Activated CD8-positive, alpha-beta memory T cell treated with anti-CD3 and anti-CD28 coated beads for 48 hours (primary cell): ENCODE results near the gene NUDT16L1.

Experiments
- DNase-seq, 3 experiments: peaks; one replicate each; pipeline ENCODE4 v3.0.0-alpha.2; 2020; ENCODE audit warnings: low read depth in 2 of 3, low spot score in 2 of 3

The NUDT16L1 gene

GRCh38 chr16:4682084-4682591 lies 11.2 kb upstream of the NUDT16L1 start:
- DNase-seq = no peak

- DNase-seq = no peak
Measured at GRCh38 chr16:4682616-4683254, 10.6 kb upstream of the NUDT16L1 start.

GRCh38 chr16:4683255-4684057 lies 9.9 kb upstream of the NUDT16L1 start:
- DNase-seq = no peak

GRCh38 chr16:4684058-4684715 lies 9.2 kb upstream of the NUDT16L1 start:
- no peak for DNase-seq

GRCh38 chr16:4684763-4685162 lies 8.6 kb upstream of the NUDT16L1 start:
- no peak for DNase-seq

GRCh38 chr16:4685292-4685691 lies 8.1 kb upstream of the NUDT16L1 start:
- no peak for DNase-seq

GRCh38 chr16:4685776-4686496 lies 7.4 kb upstream of the NUDT16L1 start:
- no peak for DNase-seq

- DNase-seq = no peak
Measured at GRCh38 chr16:4686497-4687210, 6.7 kb upstream of the NUDT16L1 start.

GRCh38 chr16:4687416-4687815 lies 5.9 kb upstream of the NUDT16L1 start:
- no peak for DNase-seq

- no peak for DNase-seq
Measured at GRCh38 chr16:4687946-4688673, 5.3 kb upstream of the NUDT16L1 start.

- no peak for DNase-seq
Measured at GRCh38 chr16:4688674-4689045, 4.7 kb upstream of the NUDT16L1 start.

- DNase-seq = no peak
Measured at GRCh38 chr16:4689091-4689671, 4.2 kb upstream of the NUDT16L1 start.

GRCh38 chr16:4689864-4690704 lies 3.3 kb upstream of the NUDT16L1 start:
- no peak for DNase-seq

- no peak for DNase-seq
Measured at GRCh38 chr16:4690946-4691665, 2.3 kb upstream of the NUDT16L1 start.

GRCh38 chr16:4691666-4692412 lies 1.5 kb upstream of the NUDT16L1 start:
- no peak for DNase-seq

- DNase-seq = no peak
Measured at GRCh38 chr16:4692460-4693295, 684 bp upstream of the NUDT16L1 start.
